Measurements from ENCODE around the gene CYP1A1. TPM values are rescaled to one million over a fixed set of nuclear protein-coding genes. Genes with fewer than 3 reads are reported as not detected.

The CYP1A1 gene
- total and polyA plus RNA-seq, 2 of the 4 experiments (the other 2 are of a cell fraction): under 0.01 to 0.03 TPM

GRCh38 chr15:74724570-74725224 is 631 bp downstream of the CYP1A1 start:
- peaks cover 71% of the 10 kb centered on the region for H3K27me3 ChIP-seq (ENCODE audit: control insufficient read depth, insufficient read depth, low read length)
- H3K79me1 ChIP-seq (ENCODE audit: low read depth in 1 of 2, low read length in 2 of 2): no peaks in the 10 kb centered on the region
- H2AK5ac ChIP-seq (ENCODE audit: low read depth, low read length): no peak overlapping the region
- H2BK20ac ChIP-seq (ENCODE audit: low read depth, low read length): no peak overlapping the region
- H3K9me1 ChIP-seq (ENCODE audit: insufficient read depth, low read length): peaks cover 5% of the 10 kb centered on the region
- no peak for ATAC-seq (ENCODE audit: low read depth)
- H3K18ac ChIP-seq (ENCODE audit: low read depth, low read length): no peak overlapping the region
- no peaks in the 10 kb centered on the region for H3K9me3 ChIP-seq (ENCODE audit: control insufficient read depth, insufficient read depth, low read length)
- no peak for TF ChIP-seq USF2 (IDR thresholded peaks at IDR 0.05; ENCODE audit: low read depth, low read length)
- no peak for TF ChIP-seq CTCF (conservative IDR thresholded peaks at IDR 0.05; ENCODE audit: low read depth, low read length)
- no peak for TF ChIP-seq MXI1 (IDR thresholded peaks at IDR 0.05; ENCODE audit: borderline replicate concordance, low read depth, low read length)
- no peak for TF ChIP-seq MAFK (IDR thresholded peaks at IDR 0.05; ENCODE audit: low read depth, low read length)
- no peak for TF ChIP-seq NFE2L2 (IDR thresholded peaks at IDR 0.05; ENCODE audit: low read depth, low read length)
- TF ChIP-seq POLR2A (IDR thresholded peaks at IDR 0.05; ENCODE audit: low read depth, low read length): no peak
- DNase-seq: no peak
- H3K4me2 ChIP-seq (ENCODE audit: low read depth, low read length): no peak overlapping the region
- no peak overlapping the region for H3K4me3 ChIP-seq (ENCODE audit: insufficient read depth, low read depth, low read length)
- no peak overlapping the region for H2AK9ac ChIP-seq (replicated peaks; ENCODE audit: low read depth, low read length, poor library complexity)
- no peaks in the 10 kb centered on the region for H3K4me1 ChIP-seq (ENCODE audit: control insufficient read depth, insufficient read depth, low read length)
- H3K14ac ChIP-seq (replicated peaks; ENCODE audit: low read depth, low read length): no peak overlapping the region
- H2BK15ac ChIP-seq (ENCODE audit: low read depth, low read length): no peak overlapping the region
- no peaks in the 10 kb centered on the region; the same call in 1 of the 2 replicates for H4K20me1 ChIP-seq (ENCODE audit: insufficient read depth, low read length)
- in situ Hi-C loops (cut with MboI; ENCODE audit: low sequenced_read_pairs) (no loop called here), intact Hi-C loops (cut with micrococcal nuclease) (no loop called here), dilution Hi-C loops (cut with HindIII; ENCODE audit: low sequenced_read_pairs, unreplicated experiment) (no loop called here)
- no peak overlapping the region for H3K23ac ChIP-seq (ENCODE audit: low read depth, low read length)
- H3K9ac ChIP-seq (ENCODE audit: low read depth, low read length): no peak overlapping the region
- ChIA-PET CTCF (no interaction called here), POLR2A (ENCODE audit: unreplicated experiment) (interaction anchor here (0.5 kb wide), 1 partner anchor 41 kb away, joined by 7 read pairs; no protein-coding TSS in a partner anchor)
- H2BK5ac ChIP-seq (ENCODE audit: low read depth, low read length, poor library complexity, severe bottlenecking): no peak overlapping the region
- no peak overlapping the region for H3K4ac ChIP-seq (ENCODE audit: low read depth, low read length)
- H4K91ac ChIP-seq (ENCODE audit: insufficient read depth, low read depth, low read length): no peak overlapping the region
- H3K36me3 ChIP-seq (ENCODE audit: control insufficient read depth, insufficient read depth, low read length): no peaks in the 10 kb centered on the region
- no peak overlapping the region for H2BK120ac ChIP-seq (ENCODE audit: low read depth, low read length)
- BruUV-seq (replicated peaks): no TSS peak
- no peak overlapping the region for H3K56ac ChIP-seq (ENCODE audit: extremely low read depth, insufficient read depth, low read length)
- no peak overlapping the region for H4K5ac ChIP-seq (ENCODE audit: low read depth, low read length)
- H3K27ac ChIP-seq (ENCODE audit: insufficient read depth, low read length): no peak overlapping the region
- H4K8ac ChIP-seq (ENCODE audit: low read depth in 2 of 2, low read length in 2 of 2): no peak overlapping the region
- H2AFZ ChIP-seq (replicated peaks; ENCODE audit: low read length, poor library complexity): peak overlapping the region; percentile 58

Data from IMR-90 (cell line).